ENCODE results near the gene BMERB1. TPM values are rescaled to one million over a fixed set of nuclear protein-coding genes. Genes with fewer than 3 reads are reported as not detected.
A peak's percentile ranks its signal among the peaks of the same experiment; 100 is the strongest.
"Not testable (repeated sequence)": the region's sequence is repeated elsewhere in the genome, so short reads cannot be mapped to it uniquely, and the experiment has no call there.

Gene BMERB1
- total RNA-seq, 1 donor from 2014 or later = 75.3 TPM

DNA sequence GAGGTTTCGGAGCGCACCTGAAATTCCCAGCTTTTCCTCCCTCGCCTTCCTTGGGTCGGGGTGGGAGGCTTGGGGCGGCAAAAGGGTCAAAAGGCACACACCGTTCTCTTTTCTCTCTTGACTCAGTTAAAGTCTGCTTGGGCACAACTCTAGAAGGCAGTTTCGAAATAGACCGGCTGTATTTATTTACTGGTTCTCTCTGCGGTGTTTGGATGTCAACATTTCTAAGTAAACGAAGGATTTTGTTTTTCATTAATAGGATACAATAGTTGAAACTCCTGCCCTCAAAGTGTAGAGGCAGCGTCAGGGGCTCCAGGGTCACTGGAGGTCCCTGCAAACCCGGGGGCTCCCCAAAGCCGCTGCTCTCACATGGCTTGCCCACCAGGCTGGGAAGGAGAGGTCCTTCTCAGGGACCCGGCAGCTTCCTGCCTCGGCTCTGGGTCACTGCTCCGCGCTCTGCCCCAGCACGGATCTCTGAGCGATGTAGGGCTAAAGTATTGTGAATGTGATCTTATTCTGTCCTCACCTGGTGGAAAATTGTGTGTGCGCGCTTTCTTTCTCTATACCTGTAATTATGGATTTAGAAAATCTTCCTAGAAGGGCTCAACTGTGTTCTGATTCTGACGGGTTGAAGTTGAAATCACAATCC lies 952 bp downstream of the BMERB1 start:
- intact Hi-C loops (cut with micrococcal nuclease) = no loop called here

DNA sequence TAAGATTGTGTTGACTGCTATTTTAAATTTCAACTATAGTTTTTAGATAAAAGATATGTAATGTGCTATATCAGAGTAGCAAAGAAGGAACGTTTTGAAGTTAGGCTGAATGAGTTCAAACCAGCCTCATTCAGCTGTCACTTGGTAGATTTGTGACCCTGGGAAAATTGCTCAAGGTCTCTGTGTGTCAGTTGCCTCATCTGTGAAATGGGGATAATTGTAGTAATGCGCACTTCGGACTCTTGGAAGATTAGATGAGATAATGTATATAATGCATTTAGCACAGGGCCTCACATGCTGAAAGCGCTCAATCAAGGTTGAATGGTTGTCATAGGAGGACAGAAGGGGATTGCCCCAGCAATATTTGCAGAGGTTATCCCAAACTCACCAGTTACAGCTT lies 4.7 kb downstream of the BMERB1 start:
- Histone ChIP-seq H3K9me3 (replicated peaks) (no peaks in the 10 kb centered on the region), H3K4me1 (peaks cover 35% of the 10 kb centered on the region), H3K36me3 (no peaks in the 10 kb centered on the region), H3K27ac (replicated peaks) (no peak overlapping the region), H3K4me3 (no peak overlapping the region), H3K27me3 (ENCODE audit: low read depth) (peaks cover 8% of the 10 kb centered on the region)
- TF ChIP-seq, protein P1, sequence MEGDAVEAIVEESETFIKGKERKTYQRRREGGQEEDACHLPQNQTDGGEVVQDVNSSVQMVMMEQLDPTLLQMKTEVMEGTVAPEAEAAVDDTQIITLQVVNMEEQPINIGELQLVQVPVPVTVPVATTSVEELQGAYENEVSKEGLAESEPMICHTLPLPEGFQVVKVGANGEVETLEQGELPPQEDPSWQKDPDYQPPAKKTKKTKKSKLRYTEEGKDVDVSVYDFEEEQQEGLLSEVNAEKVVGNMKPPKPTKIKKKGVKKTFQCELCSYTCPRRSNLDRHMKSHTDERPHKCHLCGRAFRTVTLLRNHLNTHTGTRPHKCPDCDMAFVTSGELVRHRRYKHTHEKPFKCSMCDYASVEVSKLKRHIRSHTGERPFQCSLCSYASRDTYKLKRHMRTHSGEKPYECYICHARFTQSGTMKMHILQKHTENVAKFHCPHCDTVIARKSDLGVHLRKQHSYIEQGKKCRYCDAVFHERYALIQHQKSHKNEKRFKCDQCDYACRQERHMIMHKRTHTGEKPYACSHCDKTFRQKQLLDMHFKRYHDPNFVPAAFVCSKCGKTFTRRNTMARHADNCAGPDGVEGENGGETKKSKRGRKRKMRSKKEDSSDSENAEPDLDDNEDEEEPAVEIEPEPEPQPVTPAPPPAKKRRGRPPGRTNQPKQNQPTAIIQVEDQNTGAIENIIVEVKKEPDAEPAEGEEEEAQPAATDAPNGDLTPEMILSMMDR (IDR thresholded peaks at IDR 0.05; ENCODE audit: borderline replicate concordance) = no peak
- DNase-seq = no peak
- intact Hi-C loops (cut with micrococcal nuclease) = no loop called here

More for the DNA sequence above, 952 bp downstream of the BMERB1 start:
- Histone ChIP-seq H3K36me3 (no peaks in the 10 kb centered on the region), H3K27ac (replicated peaks) (peak overlapping the region; percentile 76), H3K27me3 (ENCODE audit: low read depth) (peaks cover 11% of the 10 kb centered on the region), H3K4me1 (peaks cover 35% of the 10 kb centered on the region), H3K4me3 (peak overlapping the region; percentile 90), H3K9me3 (replicated peaks) (no peaks in the 10 kb centered on the region)
- TF ChIP-seq, protein P1 (IDR thresholded peaks at IDR 0.05; ENCODE audit: borderline replicate concordance) = no peak
- no peak for DNase-seq

DNA sequence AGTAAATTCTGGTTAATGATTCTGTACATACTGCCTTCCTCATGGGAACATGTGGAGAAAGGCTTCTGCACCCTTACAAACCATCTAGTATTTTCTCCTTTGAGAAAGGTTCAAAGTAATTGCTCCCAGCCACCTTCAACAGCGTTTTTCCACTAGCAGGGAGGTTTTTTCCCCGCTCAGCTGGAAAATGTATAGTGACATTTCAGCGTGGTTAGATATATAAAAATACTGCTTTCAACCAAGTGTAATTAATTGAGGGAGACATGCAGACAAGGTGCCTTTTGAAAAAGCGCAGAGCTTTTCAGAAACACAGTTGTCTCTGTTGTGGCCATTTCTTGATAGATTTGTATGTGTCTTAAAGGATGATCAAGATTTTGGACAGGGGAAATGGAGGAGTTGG lies 5.1 kb downstream of the BMERB1 start:
- Histone ChIP-seq H3K36me3 (no peaks in the 10 kb centered on the region), H3K9me3 (replicated peaks) (no peaks in the 10 kb centered on the region), H3K4me1 (peaks cover 31% of the 10 kb centered on the region), H3K27me3 (ENCODE audit: low read depth) (peaks cover 5% of the 10 kb centered on the region), H3K27ac (replicated peaks) (peak overlapping the region; percentile 41), H3K4me3 (no peak overlapping the region)
- DNase-seq = no peak
- TF ChIP-seq, protein P1 (IDR thresholded peaks at IDR 0.05; ENCODE audit: borderline replicate concordance) = no peak
- intact Hi-C loops (cut with micrococcal nuclease) = no loop called here

DNA sequence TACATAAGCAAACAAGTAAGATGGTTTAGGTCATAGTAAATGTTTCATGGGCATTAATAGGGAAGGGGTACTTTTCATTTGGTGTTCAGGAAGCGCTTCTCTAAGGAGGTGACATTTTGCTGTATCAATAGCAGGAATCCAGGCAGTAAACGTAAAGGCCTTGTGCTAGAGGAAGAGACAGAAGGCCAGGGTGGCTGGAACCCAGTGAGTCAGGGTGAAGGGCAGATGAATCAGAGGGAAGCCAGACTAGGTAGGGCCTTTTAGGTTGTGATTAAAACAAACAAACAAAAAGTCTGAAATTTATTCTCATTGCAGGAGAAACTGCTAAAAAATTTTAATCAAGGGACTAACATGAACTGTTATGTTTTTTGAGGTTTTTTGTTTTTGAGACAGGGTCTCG lies 6.5 kb downstream of the BMERB1 start:
- H3K27me3 ChIP-seq (ENCODE audit: low read depth) = no peaks in the 10 kb centered on the region
- intact Hi-C loops (cut with micrococcal nuclease) = loop anchor here (10.0 kb wide), 2 partner anchors 114 to 284 kb away; no protein-coding TSS in a partner anchor
- H3K27ac ChIP-seq (replicated peaks) = no peak overlapping the region
- H3K36me3 ChIP-seq = no peaks in the 10 kb centered on the region
- no peak overlapping the region for H3K4me3 ChIP-seq
- peaks cover 6% of the 10 kb centered on the region for H3K9me3 ChIP-seq (replicated peaks)
- DNase-seq = no peak
- peaks cover 18% of the 10 kb centered on the region for H3K4me1 ChIP-seq
- TF ChIP-seq, protein P1 (IDR thresholded peaks at IDR 0.05; ENCODE audit: borderline replicate concordance) = no peak

DNA sequence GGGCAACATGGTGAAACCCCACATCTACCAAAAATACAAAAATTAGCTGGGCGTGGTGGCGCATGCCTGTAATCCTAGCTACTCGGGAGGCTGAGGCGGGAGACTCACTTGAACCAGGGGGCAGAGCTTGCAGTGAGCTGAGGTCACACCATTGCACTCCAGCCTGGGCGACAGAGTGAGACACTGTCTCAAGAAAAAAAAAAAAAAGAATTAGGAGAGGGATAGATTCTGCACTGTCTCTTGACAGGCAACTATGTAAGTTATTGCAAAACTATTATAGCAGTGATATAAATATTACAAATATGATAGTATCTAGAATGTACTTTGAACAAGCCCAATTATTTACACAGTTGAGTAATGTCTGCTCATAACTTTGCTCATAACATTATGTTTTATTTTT lies 7.8 kb downstream of the BMERB1 start:
- not testable (repeated sequence) for H3K36me3 ChIP-seq; H3K27me3 ChIP-seq (ENCODE audit: low read depth); DNase-seq; H3K27ac ChIP-seq (replicated peaks); H3K4me3 ChIP-seq; H3K9me3 ChIP-seq (replicated peaks)
- intact Hi-C loops (cut with micrococcal nuclease) = loop anchor here (10.0 kb wide), 2 partner anchors 113 to 283 kb away; no protein-coding TSS in a partner anchor
- peaks cover 18% of the 10 kb centered on the region for H3K4me1 ChIP-seq

DNA sequence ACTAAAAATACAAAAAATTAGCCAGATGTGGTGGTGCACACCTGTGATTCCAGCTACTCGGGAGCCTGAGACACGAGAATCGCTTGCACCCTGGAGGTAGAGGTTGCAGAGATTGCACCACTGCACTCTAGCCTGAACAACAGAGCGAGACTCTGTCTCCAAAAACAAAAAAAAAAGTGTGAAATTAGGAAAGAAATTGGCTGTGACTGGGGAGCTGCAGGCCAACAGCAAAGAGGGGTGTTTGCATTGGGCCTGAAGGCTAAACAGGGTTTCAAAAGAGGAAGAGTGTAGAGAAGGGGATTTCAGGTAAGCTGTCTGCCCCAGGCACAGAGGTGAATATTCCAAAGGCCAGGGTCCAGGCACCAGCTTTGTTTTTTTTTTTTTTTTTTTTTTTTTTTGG lies 9.4 kb downstream of the BMERB1 start:
- peaks cover 6% of the 10 kb centered on the region for H3K9me3 ChIP-seq (replicated peaks)
- TF ChIP-seq, protein P1 (IDR thresholded peaks at IDR 0.05; ENCODE audit: borderline replicate concordance) = no peak
- H3K4me3 ChIP-seq = no peak overlapping the region
- no peaks in the 10 kb centered on the region for H3K27me3 ChIP-seq (ENCODE audit: low read depth)
- no peak overlapping the region for H3K27ac ChIP-seq (replicated peaks)
- no peak for DNase-seq
- peaks cover 18% of the 10 kb centered on the region for H3K4me1 ChIP-seq
- intact Hi-C loops (cut with micrococcal nuclease) = loop anchor here (10.0 kb wide), 2 partner anchors 111 to 281 kb away; no protein-coding TSS in a partner anchor
- H3K36me3 ChIP-seq = no peaks in the 10 kb centered on the region
